Measurements from ENCODE around the gene SLC2A13. TPM values are rescaled to one million over a fixed set of nuclear protein-coding genes. Genes with fewer than 3 reads are reported as not detected.

Gene SLC2A13
- total RNA-seq, 1 experiment from 2014 or later, result 12.1 TPM

GRCh38 chr12:40101747-40102146 lies 4.1 kb downstream of the SLC2A13 start:
- intact Hi-C loops (cut with micrococcal nuclease; ENCODE audit: unreplicated experiment), result no loop called here
- ChIA-PET CTCF (no interaction called here), POLR2A (no interaction called here)

GRCh38 chr12:40099423-40099853 lies 6.4 kb downstream of the SLC2A13 start:
- no peak overlapping the region for H3K4me3 ChIP-seq (ENCODE audit: low read depth in 2 of 2, low read length in 2 of 2)
- CTCF ChIA-PET, result no interaction called here
- no peak overlapping the region for H3K27ac ChIP-seq (ENCODE audit: low read length)
- H3K36me3 ChIP-seq (ENCODE audit: control insufficient read depth, insufficient read depth, low read length), result no peaks in the 10 kb centered on the region
- BruUV-seq (replicated peaks), result no TSS peak
- no peaks in the 10 kb centered on the region for H3K9me3 ChIP-seq (ENCODE audit: control insufficient read depth, insufficient read depth, low read depth, low read length)
- POLR2A ChIA-PET, result no interaction called here
- intact Hi-C loops (cut with micrococcal nuclease; ENCODE audit: unreplicated experiment), result no loop called here
- no peak for DNase-seq (ENCODE audit: low read depth, low spot score)
- no peak for ATAC-seq
- peaks cover 11% of the 10 kb centered on the region for H3K4me1 ChIP-seq (ENCODE audit: control insufficient read depth, insufficient read depth, low read length)
- in situ Hi-C loops (cut with HindIII; ENCODE audit: low pct_unique_long_range_greater_than_20kb, low sequenced_read_pairs), result no loop called here
- H3K27me3 ChIP-seq (ENCODE audit: control insufficient read depth, insufficient read depth, low read length), result no peaks in the 10 kb centered on the region
- no peak for TF ChIP-seq SIN3A (IDR thresholded peaks at IDR 0.05; ENCODE audit: borderline replicate concordance, insufficient read depth, low read depth, low read length)
- no peak for TF ChIP-seq REST (IDR thresholded peaks at IDR 0.05; ENCODE audit: insufficient read depth in 1 of 2, low read depth in 2 of 2, low read length in 1 of 2)
- TF ChIP-seq, protein P1, sequence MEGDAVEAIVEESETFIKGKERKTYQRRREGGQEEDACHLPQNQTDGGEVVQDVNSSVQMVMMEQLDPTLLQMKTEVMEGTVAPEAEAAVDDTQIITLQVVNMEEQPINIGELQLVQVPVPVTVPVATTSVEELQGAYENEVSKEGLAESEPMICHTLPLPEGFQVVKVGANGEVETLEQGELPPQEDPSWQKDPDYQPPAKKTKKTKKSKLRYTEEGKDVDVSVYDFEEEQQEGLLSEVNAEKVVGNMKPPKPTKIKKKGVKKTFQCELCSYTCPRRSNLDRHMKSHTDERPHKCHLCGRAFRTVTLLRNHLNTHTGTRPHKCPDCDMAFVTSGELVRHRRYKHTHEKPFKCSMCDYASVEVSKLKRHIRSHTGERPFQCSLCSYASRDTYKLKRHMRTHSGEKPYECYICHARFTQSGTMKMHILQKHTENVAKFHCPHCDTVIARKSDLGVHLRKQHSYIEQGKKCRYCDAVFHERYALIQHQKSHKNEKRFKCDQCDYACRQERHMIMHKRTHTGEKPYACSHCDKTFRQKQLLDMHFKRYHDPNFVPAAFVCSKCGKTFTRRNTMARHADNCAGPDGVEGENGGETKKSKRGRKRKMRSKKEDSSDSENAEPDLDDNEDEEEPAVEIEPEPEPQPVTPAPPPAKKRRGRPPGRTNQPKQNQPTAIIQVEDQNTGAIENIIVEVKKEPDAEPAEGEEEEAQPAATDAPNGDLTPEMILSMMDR (IDR thresholded peaks at IDR 0.05), result no peak
- no peak for TF ChIP-seq POLR2AphosphoS5 (IDR thresholded peaks at IDR 0.05; ENCODE audit: low read depth, low read length)
- no peak for TF ChIP-seq TCF7L2 (IDR thresholded peaks at IDR 0.05; ENCODE audit: low read depth, low read length)

More at GRCh38 chr12:40101747-40102146, 4.1 kb downstream of the SLC2A13 start:
- no TSS peak for BruUV-seq (replicated peaks)
- H3K27ac ChIP-seq (ENCODE audit: low read length), result no peak overlapping the region
- H3K4me1 ChIP-seq (ENCODE audit: control insufficient read depth, insufficient read depth, low read length), result peaks cover 19% of the 10 kb centered on the region
- H3K4me3 ChIP-seq (ENCODE audit: low read depth in 2 of 2, low read length in 2 of 2), result no peak overlapping the region
- TF ChIP-seq REST (IDR thresholded peaks at IDR 0.05; ENCODE audit: insufficient read depth in 1 of 2, low read depth in 2 of 2, low read length in 1 of 2) (no peak), POLR2AphosphoS5 (IDR thresholded peaks at IDR 0.05; ENCODE audit: low read depth, low read length) (no peak), TCF7L2 (IDR thresholded peaks at IDR 0.05; ENCODE audit: low read depth, low read length) (no peak), SIN3A (IDR thresholded peaks at IDR 0.05; ENCODE audit: borderline replicate concordance, insufficient read depth, low read depth, low read length) (no peak)
- TF ChIP-seq, protein P1 (IDR thresholded peaks at IDR 0.05), result no peak
- ATAC-seq, result no peak
- no peaks in the 10 kb centered on the region for H3K27me3 ChIP-seq (ENCODE audit: control insufficient read depth, insufficient read depth, low read length)
- no peak for DNase-seq (ENCODE audit: low read depth, low spot score)
- in situ Hi-C loops (cut with HindIII; ENCODE audit: low pct_unique_long_range_greater_than_20kb, low sequenced_read_pairs), result no loop called here
- H3K36me3 ChIP-seq (ENCODE audit: control insufficient read depth, insufficient read depth, low read length), result no peaks in the 10 kb centered on the region
- H3K9me3 ChIP-seq (ENCODE audit: control insufficient read depth, insufficient read depth, low read depth, low read length), result no peaks in the 10 kb centered on the region
